Pancreas (tissue), 10 donors: ENCODE measurements around the gene CCP110. TPM values are rescaled to one million over a fixed set of nuclear protein-coding genes. Genes with fewer than 3 reads are reported as not detected.
A peak's percentile ranks its signal among the peaks of the same experiment; 100 is the strongest.

Source experiments
- ATAC-seq, 4 donors: fragments of 200-7000 bp; cut with Tn5 transposase; one replicate each; pipeline versions ENCODE4 v1.8.0 to v1.9.1; 2020; ENCODE audit warnings: mild to moderate bottlenecking in 4 of 4, moderate library complexity in 4 of 4
- DNase-seq, 6 donors: peaks; one replicate each; pipeline ENCODE4 v3.0.0-alpha.2; 2020
- FAIRE-seq: peaks from 2 replicates; lab custom pipeline; 2012; peaks lifted over from hg19 to GRCh38; lab: Jason Lieb, UNC
- H3K27ac ChIP-seq, 4 donors: fragments of 200-600 bp; sonication (generic); 1 replicate in 3 of 4; 2 replicates in 1 of 4; pipeline versions ENCODE4 v1.5.0 to v1.8.0; 2020
- H3K27me3 ChIP-seq, 4 donors: fragments of 200-600 bp; one replicate each; pipeline ENCODE4 v1.8.0; 2021
- H3K36me3 ChIP-seq, 3 donors: fragments of 200-600 bp; sonication (generic) in 1 of 3; one replicate each; pipeline versions ENCODE4 v1.5.0 to v1.8.0; 2020 to 2021
- H3K4me1 ChIP-seq, 3 donors: fragments of 200-600 bp; one replicate each; pipeline ENCODE4 v1.8.0; 2021
- H3K4me3 ChIP-seq, 4 donors: fragments of 200-600 bp; sonication (generic) in 2 of 4; one replicate each; pipeline versions ENCODE4 v1.5.0 to v1.8.0; 2020 to 2021
- H3K9me3 ChIP-seq, 4 donors: fragments of 200-600 bp; one replicate each; pipeline ENCODE4 v1.8.0; 2021
- CTCF ChIP-seq, 4 donors: fragments of 200-600 bp; sonication (generic) in 3 of 4; IDR thresholded peaks; one replicate each; pipeline versions ENCODE4 v1.5.0 to v1.8.0; 2021; ENCODE audit warnings: antibody characterized with exemption in 4 of 4
- WGBS, 2 donors: extraction: QIAGEN DNeasy Blood & Tissue Kit; methylation state at CpG; one replicate each; pipeline ENCODE4 v1.1.7; 2013; 5-methylcytosine and 5-hydroxymethylcytosine counted together
- intact Hi-C, 3 donors: fragments of 100-400 bp; cut with DNase I; formaldehyde crosslinking; loops; one replicate each; pipeline versions ENCODE4 v1.11.1 to v1.14.2; 2022
- polyA plus RNA-seq, 2 donors: library from polyadenylated mRNA; stranded (reverse); fragments of 200-250 nt; gene quantifications; one replicate each; pipeline ENCODE4 v1.2.3, GENCODE V29; 2013
- total RNA-seq, 6 donors: library from RNA; stranded (reverse); fragmentation: NEBNext Ultra II Directional in 4 of 6; extraction: Animal tissue kit (Norgen Biotek cat#: 25700) in 4 of 6; gene quantifications; one replicate each; pipeline versions ENCODE4 v1.2.1 to v1.2.4, GENCODE V29; 2021 to 2023
- donor health status: healthy with polysubstance abuse.
- donor health status: DM: no; HTN: no; CAD: no; lungs with moderate emphysema.
- donor health status: DM: no; HTN: no; CAD: no.
- donor health status: control.
- donor health status: control.
- donor health status: Bipolar disorder and iron deficiency.
- donor health status: DM: yes; HTN: yes; CAD: no.
- donor health status: DM: no; HTN: no; CAD: no.
- donor health status: DM: no; HTN: no; CAD: no.
- donor health status: DM: yes; HTN: yes; CAD: no.

The CCP110 gene
- total and polyA plus RNA-seq, 8 donors = 2.7 to 7.9 (median 5.1) TPM

- Histone ChIP-seq H3K36me3 (no peaks in the 10 kb centered on the region), H3K4me1 (peaks cover 0 to 5% (median 0%) of the 10 kb centered on the region in 3 donors), H3K27me3 (no peaks in the 10 kb centered on the region), H3K9me3 (no peaks in the 10 kb centered on the region), H3K4me3 (peak within 1 kb of the TSS; percentile 71 to 86 (median 75)), H3K27ac (peak within 1 kb of the TSS; percentile 67 to 85 (median 71))
- intact Hi-C loops = no loop called here
- ATAC-seq = peak; percentile 96 to 99 (median 98)
- 0% methylated on average over 53 of the region's 53 CpGs for WGBS, 2 donors
- peak; percentile 87 for FAIRE-seq
- TF ChIP-seq CTCF (IDR thresholded peaks at IDR 0.05) = peak; percentile 39 to 66 (median 60)
- peak; percentile 94 to 99 (median 98) for DNase-seq
Measured at GRCh38 chr16:19555186-19555937, 31.6 kb downstream of the CCP110 start, which contains the start of gene VPS35L. Gene VPS35L (plus strand): TSS chr16:19555703. CDS start chr16:19555730, 27 bp downstream.

GRCh38 chr16:19555938-19556771 lies 32.4 kb downstream of the CCP110 start:
- intact Hi-C loops = no loop called here
- ATAC-seq = peak in 2 of 4 donors; percentile 0 to 22
- Histone ChIP-seq H3K9me3 (no peaks in the 10 kb centered on the region), H3K27ac (peak overlapping the region; percentile 36 to 85 (median 71)), H3K36me3 (no peaks in the 10 kb centered on the region), H3K4me1 (peaks cover 0 to 5% (median 0%) of the 10 kb centered on the region in 3 donors), H3K4me3 (peak overlapping the region; percentile 71 to 86 (median 75)), H3K27me3 (no peaks in the 10 kb centered on the region)
- FAIRE-seq = no peak
- 33 to 35% methylated on average over 19 of the region's 19 CpGs for WGBS, 2 donors
- TF ChIP-seq CTCF (IDR thresholded peaks at IDR 0.05) = no peak
- peak in 2 of 6 donors; percentile 7 to 34 for DNase-seq

- Histone ChIP-seq H3K4me1 (peaks cover 0 to 5% (median 0%) of the 10 kb centered on the region in 3 donors), H3K36me3 (no peaks in the 10 kb centered on the region), H3K27ac (no peak overlapping the region), H3K27me3 (no peaks in the 10 kb centered on the region), H3K4me3 (no peak overlapping the region), H3K9me3 (no peaks in the 10 kb centered on the region)
- peak; percentile 43 to 72 (median 56) for TF ChIP-seq CTCF (IDR thresholded peaks at IDR 0.05)
- WGBS, 2 donors = 63 to 69% methylated on average over 10 of the region's 10 CpGs
- intact Hi-C loops = no loop called here
- DNase-seq = peak in 1 of 6 donors; percentile 16
- peak; percentile 34 for FAIRE-seq
- ATAC-seq = no peak
Measured at GRCh38 chr16:19559242-19559910, 35.6 kb downstream of the CCP110 start.

GRCh38 chr16:19560078-19560477 lies 36.3 kb downstream of the CCP110 start:
- Histone ChIP-seq H3K36me3 (peaks cover 0 to 1% (median 0%) of the 10 kb centered on the region in 3 donors), H3K4me1 (no peaks in the 10 kb centered on the region), H3K27ac (no peak overlapping the region), H3K27me3 (no peaks in the 10 kb centered on the region), H3K4me3 (no peak overlapping the region), H3K9me3 (no peaks in the 10 kb centered on the region)
- FAIRE-seq = no peak
- intact Hi-C loops = no loop called here
- no peak for ATAC-seq
- no peak for DNase-seq
- no peak for TF ChIP-seq CTCF (IDR thresholded peaks at IDR 0.05)
- WGBS, 2 donors = 87 to 89% methylated on average over 4 of the region's 4 CpGs
